Suprapubic skin (tissue), 4 donors: ENCODE results near the gene SDHAF3. TPM values are rescaled to one million over a fixed set of nuclear protein-coding genes. Genes with fewer than 3 reads are reported as not detected.
"Not testable (repeated sequence)": the region's sequence is repeated elsewhere in the genome, so short reads cannot be mapped to it uniquely, and the experiment has no call there.

Source experiments
- DNase-seq, 2 donors: peaks; one replicate each; pipeline ENCODE4 v3.0.0-alpha.2; 2019; ENCODE audit warnings: low spot score in 2 of 2
- H3K27ac ChIP-seq: fragments of 200-600 bp; sonication (generic); one replicate; pipeline ENCODE4 v1.5.1; 2019
- H3K27me3 ChIP-seq: fragments of 200-600 bp; sonication (generic); one replicate; pipeline ENCODE4 v1.5.1; 2019
- H3K36me3 ChIP-seq: fragments of 200-600 bp; sonication (generic); one replicate; pipeline ENCODE4 v1.5.1; 2019
- H3K4me1 ChIP-seq: fragments of 200-600 bp; sonication (generic); one replicate; pipeline ENCODE4 v1.5.1; 2019
- H3K4me3 ChIP-seq: fragments of 200-600 bp; sonication (generic); one replicate; pipeline ENCODE4 v1.5.1; 2019; ENCODE audit warnings: mild to moderate bottlenecking
- H3K9me3 ChIP-seq: fragments of 200-600 bp; sonication (generic); one replicate; pipeline ENCODE4 v1.5.1; 2019
- EP300 ChIP-seq: sonication (generic); formaldehyde crosslinking; IDR thresholded peaks from one replicate; pipeline ENCODE4 v1.6.1; 2017; ENCODE audit warnings: antibody characterized with exemption
- POLR2A ChIP-seq, 2 donors: fragments of 450-650 bp; IDR thresholded peaks; one replicate each; pipeline ENCODE4 v1.6.1; 2017; ENCODE audit warnings: antibody characterized with exemption in 2 of 2, mild to moderate bottlenecking in 2 of 2, moderate library complexity in 2 of 2
- POLR2AphosphoS5 ChIP-seq, 3 donors: sonication (generic); formaldehyde crosslinking; IDR thresholded peaks; one replicate each; pipeline ENCODE4 v1.6.1; 2017; ENCODE audit warnings: antibody characterized with exemption in 3 of 3
- WGBS: methylation state at CpG from one replicate; pipeline ENCODE4 v1.1.5; 2018; 5-methylcytosine and 5-hydroxymethylcytosine counted together
- total RNA-seq, 4 donors: library from RNA; depleted of rRNA; stranded (reverse); fragments of >200 nt; gene quantifications; one replicate each; pipeline ENCODE4 v1.1.0, GENCODE V29; 2016
- TF ChIP-seq, protein P1 (sequence below), 2 donors: fragments of 200-600 bp in 1 of 2; fragments of 450-650 bp in 1 of 2; sonication (generic) in 1 of 2; IDR thresholded peaks; one replicate each; pipeline ENCODE4 v1.5.1; 2016 to 2019; ENCODE audit warnings: antibody characterized with exemption in 2 of 2, mild to moderate bottlenecking in 1 of 2, moderate library complexity in 1 of 2

The SDHAF3 gene
- total RNA-seq, 4 donors from 2014 or later: 8.9 to 12.1 (median 10.1) TPM

DNA sequence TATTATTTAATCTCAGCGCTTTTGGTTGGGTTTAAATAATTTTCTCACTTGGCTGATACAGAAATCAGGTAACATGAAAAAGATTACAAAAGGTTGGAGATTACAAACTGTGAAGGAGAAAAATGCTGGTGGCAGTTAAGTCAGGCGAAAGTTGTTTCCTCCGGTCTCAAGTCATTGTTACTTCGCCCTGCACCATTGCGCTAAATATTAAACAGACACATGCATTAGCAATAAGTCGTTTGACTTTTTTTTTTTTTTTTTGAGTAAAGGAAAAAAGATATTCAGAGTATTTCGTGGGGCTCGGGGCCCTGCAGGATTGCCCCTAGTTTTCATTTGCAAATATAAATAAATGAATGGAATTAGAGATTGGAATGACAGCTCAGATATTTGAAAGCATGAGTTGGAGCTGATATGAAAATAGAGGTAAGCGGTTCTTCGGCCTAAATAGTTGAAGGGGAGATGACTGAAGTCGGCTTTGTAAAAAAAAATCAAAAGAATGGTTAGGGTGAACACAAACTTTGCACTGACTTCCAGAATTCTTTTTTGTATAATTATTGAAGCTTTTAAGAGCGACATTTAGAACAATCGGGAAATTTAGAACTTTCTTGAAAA is 914 bp downstream of the SDHAF3 start:
- TF ChIP-seq POLR2A (IDR thresholded peaks at IDR 0.05): no peak
- TF ChIP-seq, protein P1, sequence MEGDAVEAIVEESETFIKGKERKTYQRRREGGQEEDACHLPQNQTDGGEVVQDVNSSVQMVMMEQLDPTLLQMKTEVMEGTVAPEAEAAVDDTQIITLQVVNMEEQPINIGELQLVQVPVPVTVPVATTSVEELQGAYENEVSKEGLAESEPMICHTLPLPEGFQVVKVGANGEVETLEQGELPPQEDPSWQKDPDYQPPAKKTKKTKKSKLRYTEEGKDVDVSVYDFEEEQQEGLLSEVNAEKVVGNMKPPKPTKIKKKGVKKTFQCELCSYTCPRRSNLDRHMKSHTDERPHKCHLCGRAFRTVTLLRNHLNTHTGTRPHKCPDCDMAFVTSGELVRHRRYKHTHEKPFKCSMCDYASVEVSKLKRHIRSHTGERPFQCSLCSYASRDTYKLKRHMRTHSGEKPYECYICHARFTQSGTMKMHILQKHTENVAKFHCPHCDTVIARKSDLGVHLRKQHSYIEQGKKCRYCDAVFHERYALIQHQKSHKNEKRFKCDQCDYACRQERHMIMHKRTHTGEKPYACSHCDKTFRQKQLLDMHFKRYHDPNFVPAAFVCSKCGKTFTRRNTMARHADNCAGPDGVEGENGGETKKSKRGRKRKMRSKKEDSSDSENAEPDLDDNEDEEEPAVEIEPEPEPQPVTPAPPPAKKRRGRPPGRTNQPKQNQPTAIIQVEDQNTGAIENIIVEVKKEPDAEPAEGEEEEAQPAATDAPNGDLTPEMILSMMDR (IDR thresholded peaks at IDR 0.05): no peak
- no peak for TF ChIP-seq EP300
- TF ChIP-seq POLR2AphosphoS5 (IDR thresholded peaks at IDR 0.05): no peak
- H3K36me3 ChIP-seq: no peaks in the 10 kb centered on the region
- H3K27me3 ChIP-seq: peaks cover 4% of the 10 kb centered on the region
- DNase-seq: no peak
- H3K9me3 ChIP-seq: no peaks in the 10 kb centered on the region
- peaks cover 18% of the 10 kb centered on the region for H3K4me1 ChIP-seq
- H3K4me3 ChIP-seq: peak overlapping the region; percentile 68
- no peak overlapping the region for H3K27ac ChIP-seq
- 17% methylated on average over 13 of the region's 13 CpGs for WGBS

- Histone ChIP-seq H3K27me3 (no peaks in the 10 kb centered on the region), H3K36me3 (no peaks in the 10 kb centered on the region), H3K4me1 (peaks cover 18% of the 10 kb centered on the region), H3K27ac (no peak overlapping the region), H3K9me3 (no peaks in the 10 kb centered on the region), H3K4me3 (no peak overlapping the region)
- DNase-seq: no peak
- TF ChIP-seq POLR2A (IDR thresholded peaks at IDR 0.05): no peak
- TF ChIP-seq, protein P1 (IDR thresholded peaks at IDR 0.05): no peak
- TF ChIP-seq POLR2AphosphoS5 (IDR thresholded peaks at IDR 0.05): no peak
- no peak for TF ChIP-seq EP300
- WGBS: 92% methylated on average over 2 of the region's 2 CpGs
These were observed 2.2 kb downstream of the SDHAF3 start for GRCh38 chr7:97119747-97120146.

DNA sequence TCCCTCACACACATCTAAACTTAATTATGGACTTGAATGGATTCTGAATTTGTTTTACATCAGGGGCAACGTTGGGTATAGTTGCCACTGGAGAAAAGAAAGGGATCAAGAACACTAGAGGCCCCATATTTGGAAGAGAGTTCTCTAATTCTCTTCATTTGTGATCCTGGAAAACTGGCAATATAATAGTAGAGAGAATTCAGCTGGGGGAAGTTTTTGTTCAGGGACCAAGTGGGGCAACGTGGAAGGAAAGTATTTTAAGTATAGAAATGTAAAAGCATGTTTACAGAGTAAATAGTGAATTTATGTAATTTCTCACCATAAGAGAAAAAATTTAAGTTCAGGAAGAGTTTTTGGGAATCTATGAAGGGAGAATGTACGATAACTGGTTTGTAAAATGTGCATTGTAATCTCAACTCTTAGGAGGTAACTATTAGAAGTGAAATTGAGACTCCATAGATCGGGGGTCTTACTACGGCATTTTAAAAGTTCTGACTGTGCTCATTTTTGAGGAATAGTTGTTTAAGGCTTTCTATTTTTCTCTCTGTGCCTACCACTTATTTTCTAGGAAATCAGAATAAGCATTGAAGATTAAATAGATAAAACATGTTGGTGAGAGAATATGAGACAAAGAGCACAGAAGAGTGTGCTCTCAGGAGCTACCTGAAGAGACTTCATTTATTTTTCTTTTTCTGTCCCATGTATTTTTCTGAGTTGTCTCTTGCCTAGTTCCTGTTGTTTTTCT is 3.4 kb downstream of the SDHAF3 start:
- H3K27ac ChIP-seq: no peak overlapping the region
- H3K27me3 ChIP-seq: no peaks in the 10 kb centered on the region
- H3K4me1 ChIP-seq: peaks cover 18% of the 10 kb centered on the region
- no peaks in the 10 kb centered on the region for H3K9me3 ChIP-seq
- DNase-seq: no peak
- no peak overlapping the region for H3K4me3 ChIP-seq
- 89% methylated on average over 5 of the region's 5 CpGs for WGBS
- no peaks in the 10 kb centered on the region for H3K36me3 ChIP-seq
- TF ChIP-seq, protein P1 (IDR thresholded peaks at IDR 0.05): no peak
- no peak for TF ChIP-seq POLR2A (IDR thresholded peaks at IDR 0.05)
- no peak for TF ChIP-seq EP300
- TF ChIP-seq POLR2AphosphoS5 (IDR thresholded peaks at IDR 0.05): no peak

GRCh38 chr7:97123115-97123514 is 5.6 kb downstream of the SDHAF3 start:
- not testable (repeated sequence) for H3K4me3 ChIP-seq, H3K36me3 ChIP-seq, H3K27me3 ChIP-seq, DNase-seq, H3K27ac ChIP-seq, H3K9me3 ChIP-seq
- peaks cover 13% of the 10 kb centered on the region for H3K4me1 ChIP-seq
- WGBS: 46% methylated on average over 2 of the region's 2 CpGs

DNA sequence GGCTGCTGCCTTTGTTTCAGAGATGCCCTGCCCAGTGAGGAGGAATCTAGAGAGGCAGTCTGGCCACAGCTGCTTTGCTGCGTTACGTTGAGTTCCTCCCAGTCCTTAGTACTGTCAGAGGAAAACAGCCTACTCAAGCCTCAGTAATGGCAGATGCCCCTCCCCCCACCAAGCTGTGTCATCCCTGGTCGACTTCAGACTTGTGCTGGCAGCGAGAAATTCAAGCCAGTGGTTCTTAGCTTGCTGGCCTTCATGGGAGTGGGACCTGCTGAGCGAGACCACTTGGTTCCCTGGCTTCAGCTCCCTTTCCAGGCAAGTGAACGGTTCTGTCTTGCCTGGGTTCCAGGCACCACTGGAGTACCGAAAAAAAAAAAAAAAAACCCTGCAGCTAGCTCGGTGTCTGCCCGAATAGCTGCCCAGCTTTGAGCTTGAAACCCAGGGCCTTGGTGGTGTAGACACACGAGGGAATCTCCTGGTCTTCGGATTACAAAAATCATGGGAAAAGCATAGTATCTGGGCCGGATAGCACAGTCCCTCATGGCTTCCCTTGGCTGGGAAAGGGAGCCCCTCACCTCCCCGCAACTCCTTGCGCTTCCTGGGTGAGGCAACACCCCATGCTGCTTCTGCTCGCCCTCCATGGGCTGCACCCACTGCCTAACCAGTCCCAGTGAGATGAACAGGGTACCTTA is 9.1 kb downstream of the SDHAF3 start:
- H3K27me3 ChIP-seq: no peaks in the 10 kb centered on the region
- no peak for DNase-seq
- H3K4me1 ChIP-seq: no peaks in the 10 kb centered on the region
- H3K27ac ChIP-seq: no peak overlapping the region
- no peak overlapping the region for H3K4me3 ChIP-seq
- no peaks in the 10 kb centered on the region for H3K36me3 ChIP-seq
- WGBS: 84% methylated on average over 15 of the region's 15 CpGs
- TF ChIP-seq POLR2A (IDR thresholded peaks at IDR 0.05): no peak
- TF ChIP-seq POLR2AphosphoS5 (IDR thresholded peaks at IDR 0.05): no peak
- H3K9me3 ChIP-seq: no peaks in the 10 kb centered on the region

GRCh38 chr7:97128736-97129135 is 11.2 kb downstream of the SDHAF3 start:
- Histone ChIP-seq H3K27me3 (no peaks in the 10 kb centered on the region), H3K9me3 (no peaks in the 10 kb centered on the region), H3K36me3 (no peaks in the 10 kb centered on the region), H3K4me3 (no peak overlapping the region), H3K4me1 (no peaks in the 10 kb centered on the region), H3K27ac (no peak overlapping the region)
- TF ChIP-seq, protein P1 (IDR thresholded peaks at IDR 0.05): no peak
- TF ChIP-seq POLR2A (IDR thresholded peaks at IDR 0.05) (no peak), POLR2AphosphoS5 (IDR thresholded peaks at IDR 0.05) (no peak), EP300 (no peak)
- 97% methylated on average over 1 of the region's 1 CpG for WGBS
- no peak for DNase-seq
